Adrenal gland (tissue), 12 donors: ENCODE data around the gene TLR2. TPM values are rescaled to one million over a fixed set of nuclear protein-coding genes. Genes with fewer than 3 reads are reported as not detected.

Source experiments
- DNase-seq, 7 donors: peaks; one replicate each; pipeline ENCODE4 v3.0.0-alpha.2; 2019 to 2020
- H3K27ac ChIP-seq, 5 donors: fragments of 200-600 bp; sonication (generic) in 4 of 5; 1 replicate in 3 of 5; 2 replicates in 2 of 5; pipeline versions ENCODE4 v1.5.1 to v1.8.0; 2016 to 2020; ENCODE audit warnings: mild to moderate bottlenecking in 1 of 5
- H3K27me3 ChIP-seq: fragments of 200-600 bp; 2 replicates; pipeline ENCODE4 v1.8.0; 2021
- H3K36me3 ChIP-seq, 2 donors: fragments of 200-600 bp; replicated peaks in 1 of 2; 1 replicate in 1 of 2; 2 replicates in 1 of 2; pipeline versions ENCODE4 v1.5.1 to v1.8.0; 2018 to 2022
- H3K4me1 ChIP-seq, 2 donors: fragments of 200-600 bp; replicated peaks in 1 of 2; 1 replicate in 1 of 2; 2 replicates in 1 of 2; pipeline versions ENCODE4 v1.5.1 to v1.8.0; 2018 to 2021
- H3K4me3 ChIP-seq, 4 donors: fragments of 200-600 bp; sonication (generic) in 3 of 4; one replicate each; pipeline ENCODE4 v1.5.1; 2016 to 2018
- H3K9me3 ChIP-seq, 3 donors: fragments of 200-600 bp; sonication (generic) in 1 of 3; replicated peaks in 1 of 3; 1 replicate in 2 of 3; 2 replicates in 1 of 3; pipeline versions ENCODE4 v1.5.1 to v1.8.0; 2016 to 2021
- CTCF ChIP-seq, 6 experiments: fragments of 450-650 bp in 4 of 6; fragments of 200-600 bp in 2 of 6; sonication (generic) in 1 of 6; IDR thresholded peaks; 1 replicate in 5 of 6; 2 replicates in 1 of 6; pipeline versions ENCODE4 v1.5.1 to v1.8.0; 2016 to 2021; ENCODE audit warnings: antibody characterized with exemption in 6 of 6, mild to moderate bottlenecking in 2 of 6, moderate library complexity in 1 of 6
- POLR2A ChIP-seq, 2 donors: fragments of 450-650 bp; IDR thresholded peaks; one replicate each; pipeline ENCODE4 v1.6.1; 2017; ENCODE audit warnings: antibody characterized with exemption in 2 of 2, mild to moderate bottlenecking in 2 of 2, moderate library complexity in 1 of 2
- WGBS, 4 donors: extraction: QIAGEN DNeasy Blood & Tissue Kit in 2 of 4; methylation state at CpG; one replicate each; pipeline versions ENCODE4 v1.1.5 to v1.1.7; 2013 to 2017; 5-methylcytosine and 5-hydroxymethylcytosine counted together
- intact Hi-C, 2 donors: fragments of 100-400 bp; cut with DNase I; formaldehyde crosslinking; loops; one replicate each; pipeline versions ENCODE4 v1.14.1 to v1.15.0; 2022 to 2023
- polyA plus RNA-seq, 3 donors: library from polyadenylated mRNA; stranded (reverse); fragments of 200-250 nt in 2 of 3; fragments of 350-450 nt in 1 of 3; fragmentation: Illumina TruSeq in 1 of 3; extraction: RNeasy Lipid Tissue Mini Kit (QIAGEN cat#74804) in 1 of 3; gene quantifications; one replicate each; pipeline ENCODE4 v1.2.3, GENCODE V29; 2013 to 2014
- total RNA-seq, 9 donors: library from RNA; depleted of rRNA in 4 of 9; stranded (reverse); fragments of >200 nt in 4 of 9; fragments of 120-200 nt in 1 of 9; fragmentation: NEBNext Ultra II Directional in 1 of 9; extraction: Animal tissue kit (Norgen Biotek cat#: 25700) in 1 of 9; gene quantifications; one replicate each; pipeline versions ENCODE4 v1.1.0 to v1.2.4, GENCODE V29; 2013 to 2023
- donor health status: healthy with polysubstance abuse.
- donor health status: Bipolar disorder and iron deficiency.
- donor health status: DM: yes; HTN: yes; CAD: no.
- donor health status: DM: no; HTN: no; CAD: no.
- donor health status: DM: no; HTN: no; CAD: no.
- donor health status: DM: yes; HTN: yes; CAD: no.

The TLR2 gene
- total and polyA plus RNA-seq, 12 donors = 2.8 to 57.2 (median 21.7) TPM

- intact Hi-C loops = no loop called here
- 41 to 64% (median 61%) methylated on average over 3 of the region's 3 CpGs for WGBS, 4 donors
- TF ChIP-seq CTCF (IDR thresholded peaks at IDR 0.05) (no peak), POLR2A (IDR thresholded peaks at IDR 0.05) (no peak)
Observed at GRCh38 chr4:153669838-153670237, 14.2 kb upstream of the TLR2 start.

DNA sequence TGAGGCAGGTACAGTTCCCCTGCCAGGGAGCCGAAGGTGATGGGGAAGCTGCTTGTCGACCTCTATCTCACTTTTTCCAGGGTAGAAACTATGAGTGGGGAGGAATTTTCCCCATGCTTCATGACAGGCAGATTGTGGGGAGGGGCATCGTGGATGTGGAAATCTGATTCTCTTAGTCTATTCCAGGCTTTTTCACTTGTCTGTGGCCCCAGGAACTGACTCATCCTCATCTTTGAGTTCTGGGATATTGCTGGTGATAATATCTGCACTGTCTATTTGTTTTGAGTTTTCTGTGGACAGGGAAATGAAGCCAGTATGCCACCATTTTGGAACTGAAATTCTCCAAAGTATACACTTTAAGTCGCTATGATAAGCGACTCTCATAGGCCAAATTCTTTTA lies 7.6 kb upstream of the TLR2 start:
- intact Hi-C loops = no loop called here
- H3K27me3 ChIP-seq = no peaks in the 10 kb centered on the region
- TF ChIP-seq POLR2A (IDR thresholded peaks at IDR 0.05) = no peak
- TF ChIP-seq CTCF (IDR thresholded peaks at IDR 0.05) = no peak
- no peak for DNase-seq
- no peak overlapping the region for H3K4me3 ChIP-seq
- H3K4me1 ChIP-seq = no peaks in the 10 kb centered on the region
- no peak overlapping the region for H3K27ac ChIP-seq
- H3K36me3 ChIP-seq = no peaks in the 10 kb centered on the region
- peaks cover 0 to 8% (median 4%) of the 10 kb centered on the region in 3 donors for H3K9me3 ChIP-seq
- 74 to 87% (median 81%) methylated on average over 5 of the region's 5 CpGs for WGBS, 4 donors

More at GRCh38 chr4:153669838-153670237, 14.2 kb upstream of the TLR2 start:
- Histone ChIP-seq H3K36me3 (no peaks in the 10 kb centered on the region), H3K27ac (no peak overlapping the region), H3K4me3 (no peak overlapping the region), H3K27me3 (no peaks in the 10 kb centered on the region), H3K9me3 (peaks cover 0 to 4% (median 0%) of the 10 kb centered on the region in 3 donors), H3K4me1 (no peaks in the 10 kb centered on the region)
- no peak for DNase-seq

DNA sequence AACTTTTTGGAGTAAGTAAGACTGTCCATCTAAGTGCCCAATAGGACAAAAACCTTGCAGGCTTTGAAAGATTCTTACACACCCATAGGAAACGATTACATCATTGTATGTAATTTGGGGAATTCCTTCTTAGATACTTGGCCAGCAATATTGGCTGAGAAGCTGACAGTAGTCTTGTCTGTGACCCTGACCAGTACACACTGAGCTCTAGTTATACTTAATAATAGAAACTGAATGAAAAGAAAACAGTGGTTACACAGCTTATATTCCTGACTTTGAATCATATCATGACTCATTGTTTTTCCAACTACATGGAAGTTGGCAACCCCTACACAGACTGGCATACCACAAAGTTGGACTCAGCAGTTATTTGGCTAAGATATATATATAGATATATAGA lies 7.1 kb upstream of the TLR2 start:
- intact Hi-C loops = no loop called here
- H3K4me3 ChIP-seq = no peak overlapping the region
- H3K36me3 ChIP-seq = no peaks in the 10 kb centered on the region
- TF ChIP-seq POLR2A (IDR thresholded peaks at IDR 0.05) = no peak
- no peak for TF ChIP-seq CTCF (IDR thresholded peaks at IDR 0.05)
- no peaks in the 10 kb centered on the region for H3K4me1 ChIP-seq
- no peaks in the 10 kb centered on the region for H3K27me3 ChIP-seq
- H3K27ac ChIP-seq = no peak overlapping the region
- peak in 1 of 7 donors; percentile 9 for DNase-seq
- H3K9me3 ChIP-seq = peaks cover 0 to 8% (median 4%) of the 10 kb centered on the region in 3 donors
- 18 to 48% (median 45%) methylated on average over 1 of the region's 1 CpG for WGBS, 4 donors

DNA sequence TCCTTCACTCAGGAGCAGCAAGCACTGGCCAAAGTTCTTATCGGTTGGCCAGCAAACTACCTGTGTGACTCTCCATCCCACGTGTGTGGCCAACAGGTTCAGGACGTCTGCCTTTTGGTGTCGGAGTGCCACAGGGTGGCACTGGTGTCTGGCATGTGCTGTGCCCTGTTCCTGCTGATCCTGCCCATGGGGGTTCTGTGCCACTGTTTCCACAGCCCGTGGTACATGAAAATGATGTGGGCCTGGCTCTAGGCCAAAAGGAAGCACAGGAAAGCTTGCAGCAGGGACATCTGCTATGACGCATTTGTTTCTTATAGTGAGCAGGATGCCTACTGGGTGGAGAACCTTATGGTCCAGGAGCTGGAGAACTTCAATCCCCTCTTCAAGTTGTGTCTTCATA lies 4.6 kb upstream of the TLR2 start:
- intact Hi-C loops = no loop called here
- no peak for TF ChIP-seq POLR2A (IDR thresholded peaks at IDR 0.05)
- no peak for TF ChIP-seq CTCF (IDR thresholded peaks at IDR 0.05)
- H3K4me3 ChIP-seq = no peak overlapping the region
- H3K4me1 ChIP-seq = peaks cover 8 to 10% of the 10 kb centered on the region in 2 donors
- WGBS, 4 donors = 67 to 75% (median 73%) methylated on average over 5 to 6 of the region's 6 CpGs
- peak in 5 of 7 donors; percentile 19 to 65 (median 54) for DNase-seq
- no peak overlapping the region for H3K27ac ChIP-seq
- no peaks in the 10 kb centered on the region for H3K27me3 ChIP-seq
- H3K9me3 ChIP-seq = peaks cover 0 to 8% (median under 1%) of the 10 kb centered on the region in 3 donors
- H3K36me3 ChIP-seq = no peaks in the 10 kb centered on the region
